Muscle of arm (tissue), 12 donors: ENCODE data around the gene GAB2. TPM values are rescaled to one million over a fixed set of nuclear protein-coding genes. Genes with fewer than 3 reads are reported as not detected.
A peak's percentile ranks its signal among the peaks of the same experiment; 100 is the strongest.
"Not testable (repeated sequence)": the region's sequence is repeated elsewhere in the genome, so short reads cannot be mapped to it uniquely, and the experiment has no call there.

Source experiments
- DNase-seq: peaks from one replicate; pipeline ENCODE4 v3.0.0-alpha.2; 2013
- polyA plus RNA-seq, 12 donors: library from polyadenylated mRNA; unstranded; fragments of 120-200 nt; gene quantifications; one replicate each; pipeline ENCODE4 v1.2.1, GENCODE V29; 2013; ENCODE audit not compliant: insufficient read length in 12 of 12

Gene GAB2
- polyA plus RNA-seq, 12 donors, result 11.2 to 19.4 (median 12.9) TPM; not detected in 1

- DNase-seq, result no peak
These were observed 101.9 kb downstream of the GAB2 start for GRCh38 chr11:78315724-78316123.

DNA sequence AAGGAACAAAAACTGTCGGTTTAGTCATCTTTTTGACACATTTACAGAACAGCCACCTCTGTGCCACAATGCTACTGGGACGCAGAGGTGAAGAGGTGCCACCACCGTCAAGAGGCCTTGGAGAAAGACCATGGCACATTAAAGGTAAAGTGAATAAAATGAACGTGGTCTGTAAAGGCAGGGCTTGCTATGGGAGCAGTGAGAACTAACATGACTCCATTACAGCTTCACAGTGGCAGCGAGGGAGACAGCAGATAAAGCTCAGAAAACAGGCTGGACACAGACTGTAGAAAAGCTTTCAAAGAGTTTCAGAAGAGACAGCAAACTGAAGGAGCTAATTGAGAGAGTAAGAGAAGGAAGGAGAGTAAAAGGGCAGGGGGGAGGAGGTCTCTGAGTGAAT is 102.9 kb downstream of the GAB2 start:
- no peak for DNase-seq

GRCh38 chr11:78313898-78314297 is 103.7 kb downstream of the GAB2 start:
- DNase-seq, result no peak

DNA sequence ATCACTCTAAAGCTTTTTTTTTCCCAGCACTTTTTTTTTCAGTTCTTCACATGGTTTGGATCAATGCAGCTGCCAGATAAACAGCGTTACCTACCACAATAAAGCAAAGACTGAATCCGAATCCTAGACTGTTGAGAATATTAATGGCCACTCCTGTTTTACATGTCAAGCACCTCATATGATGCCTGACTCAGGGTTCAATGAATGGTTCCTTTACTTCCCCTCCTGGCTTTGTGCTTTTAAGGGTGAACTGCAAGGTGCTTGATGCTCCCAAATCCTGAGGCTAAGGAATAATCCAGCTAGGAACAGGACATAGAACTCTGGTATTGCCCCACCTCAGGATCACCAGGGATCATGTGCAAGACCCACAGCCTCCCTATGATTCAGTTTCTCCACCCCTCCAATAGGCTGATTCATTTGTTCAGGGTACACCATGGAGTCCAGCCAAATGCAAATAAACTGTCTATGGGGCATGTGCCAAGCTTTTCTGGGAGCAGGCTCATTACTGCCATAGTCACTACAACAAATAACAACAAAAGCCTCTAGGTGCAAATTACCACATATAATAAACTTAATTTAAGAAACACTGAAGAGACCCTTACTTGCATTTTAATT is 104.3 kb downstream of the GAB2 start:
- DNase-seq, result no peak

DNA sequence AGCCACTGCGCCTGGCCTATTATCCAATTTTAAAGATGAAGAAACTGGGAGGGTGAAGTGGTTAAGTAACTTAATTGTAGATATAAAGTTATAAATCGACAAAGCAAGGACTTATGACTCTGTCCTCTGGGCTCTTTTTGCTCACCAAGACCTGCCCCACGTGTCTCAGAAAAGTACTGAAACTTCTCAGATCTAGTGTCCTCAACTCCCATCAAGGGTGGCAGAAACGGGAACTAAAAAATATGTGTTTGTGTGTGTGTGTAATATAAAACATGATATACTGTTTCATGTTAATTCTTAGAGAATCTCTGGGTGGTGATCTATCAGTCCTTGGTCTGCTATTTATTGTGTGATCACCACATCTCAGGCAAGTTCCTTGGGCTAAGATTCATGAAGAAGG is 104.9 kb downstream of the GAB2 start:
- no peak for DNase-seq

- DNase-seq, result no peak
These were observed 105.8 kb downstream of the GAB2 start for GRCh38 chr11:78311702-78312371.

DNA sequence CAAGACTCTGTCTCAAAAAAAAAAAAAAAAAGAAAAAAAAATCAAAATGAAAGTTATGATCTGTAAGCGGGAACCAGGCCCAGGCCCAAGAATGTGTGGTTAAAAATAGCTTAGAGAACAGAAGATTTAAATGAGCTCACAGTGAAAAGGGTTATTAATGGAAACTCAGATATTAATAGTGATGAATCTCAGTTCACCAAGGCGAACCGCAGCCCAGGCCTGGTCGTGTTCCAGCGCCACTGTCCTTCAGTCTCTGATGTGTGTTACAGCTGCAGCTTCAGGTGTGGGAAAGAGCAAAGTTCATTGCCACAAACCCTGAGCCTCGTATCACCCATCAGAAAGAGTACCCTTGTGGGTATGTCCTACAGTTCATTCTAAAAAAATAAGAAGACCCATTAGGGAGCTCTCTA is 107.1 kb downstream of the GAB2 start:
- DNase-seq, result peak; percentile 64

- no peak for DNase-seq
These were observed 113.4 kb downstream of the GAB2 start for GRCh38 chr11:78304201-78304600.

DNA sequence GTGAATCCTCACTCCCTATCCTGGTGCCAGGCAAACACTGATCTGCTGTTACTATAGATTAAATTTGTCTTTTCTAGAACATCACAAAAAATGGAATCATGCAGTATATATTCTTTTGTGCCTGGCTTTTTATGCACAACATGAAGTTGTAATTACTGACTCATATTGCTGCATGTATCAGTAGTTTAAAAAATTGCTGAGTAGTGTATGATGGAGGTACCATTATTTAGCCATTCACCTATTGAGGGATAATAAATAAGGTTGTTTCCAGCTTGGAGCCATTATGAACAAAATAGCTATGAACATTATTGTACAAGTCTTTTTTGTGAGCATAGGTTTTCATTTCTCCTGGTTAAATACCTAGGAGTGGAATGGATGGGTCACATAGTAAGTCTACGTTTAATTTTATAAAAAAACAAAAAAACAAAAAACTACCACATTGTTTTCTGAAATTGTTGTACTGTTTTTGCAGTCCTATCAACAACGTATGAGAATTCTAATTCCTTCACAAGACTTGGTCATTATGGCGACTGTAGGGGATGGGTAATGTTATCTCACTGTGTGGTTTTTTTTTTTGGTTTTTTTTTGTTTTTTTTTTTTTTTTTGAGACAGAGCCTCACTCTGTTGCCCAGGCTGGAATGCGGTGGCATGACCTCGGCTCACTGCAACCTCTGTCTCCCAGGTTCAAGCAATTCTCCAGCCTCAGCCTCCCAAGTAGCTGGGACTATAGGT is 117.3 kb downstream of the GAB2 start:
- DNase-seq, result no peak

DNA sequence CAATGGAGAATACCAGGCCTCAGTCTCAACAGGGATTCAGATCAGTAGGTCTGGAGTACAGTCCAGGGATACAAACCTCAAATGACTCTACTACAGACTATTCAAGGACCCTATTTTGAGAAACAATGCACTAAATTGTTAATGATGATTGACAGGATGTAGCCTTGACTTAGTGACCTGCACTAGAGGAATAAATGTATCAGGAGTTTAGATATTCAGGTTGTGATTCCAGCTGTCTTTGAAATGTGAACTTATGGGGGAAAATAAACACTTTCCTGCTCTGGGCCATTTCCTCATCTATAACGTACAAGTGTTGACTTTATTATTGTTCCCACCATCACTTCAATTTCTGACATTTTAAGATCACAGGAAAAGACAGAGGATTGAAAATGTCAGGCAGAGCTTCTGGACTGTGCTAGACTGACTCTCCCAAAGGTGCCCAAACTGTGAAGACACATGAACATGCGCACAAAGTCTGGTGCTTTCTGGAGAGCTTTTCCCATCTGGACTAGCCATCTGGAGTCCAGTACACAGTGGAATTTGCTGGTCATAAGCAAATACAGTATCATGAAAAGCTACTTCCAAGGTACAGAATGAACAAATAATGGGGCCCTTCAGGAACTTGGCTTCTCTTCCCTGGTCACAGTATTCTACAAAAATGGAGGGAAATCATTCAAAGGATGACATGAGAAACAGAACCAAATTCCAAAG is 118.5 kb downstream of the GAB2 start:
- DNase-seq, result no peak

DNA sequence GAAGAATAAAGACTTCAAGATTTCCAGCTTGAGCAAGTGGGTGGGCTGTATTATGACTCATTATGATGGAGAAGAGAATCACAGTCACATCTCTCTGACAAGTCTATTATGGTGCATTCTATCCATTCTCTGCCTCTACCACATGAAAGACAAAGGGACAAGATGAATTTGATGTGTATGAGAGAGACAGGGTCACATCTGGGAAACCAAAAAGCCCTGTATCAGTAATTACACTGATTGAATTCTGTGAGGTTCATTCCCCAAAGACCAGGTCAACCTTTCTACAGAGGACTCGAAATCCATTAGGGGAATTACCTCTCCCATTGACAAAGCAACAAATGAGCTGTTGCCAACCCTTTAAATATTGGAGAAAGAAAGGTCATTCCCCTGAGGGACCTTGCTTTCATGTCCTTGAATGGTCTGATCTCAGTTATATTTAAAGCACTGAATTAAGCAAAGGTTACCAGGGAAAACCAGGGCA is 119.3 kb downstream of the GAB2 start:
- no peak for DNase-seq

- no peak for DNase-seq
These were observed 121.4 kb downstream of the GAB2 start for GRCh38 chr11:78295991-78296930.

GRCh38 chr11:78295347-78295746 is 122.3 kb downstream of the GAB2 start:
- no peak for DNase-seq

GRCh38 chr11:78294100-78294499 is 123.5 kb downstream of the GAB2 start:
- not testable (repeated sequence) for DNase-seq

DNA sequence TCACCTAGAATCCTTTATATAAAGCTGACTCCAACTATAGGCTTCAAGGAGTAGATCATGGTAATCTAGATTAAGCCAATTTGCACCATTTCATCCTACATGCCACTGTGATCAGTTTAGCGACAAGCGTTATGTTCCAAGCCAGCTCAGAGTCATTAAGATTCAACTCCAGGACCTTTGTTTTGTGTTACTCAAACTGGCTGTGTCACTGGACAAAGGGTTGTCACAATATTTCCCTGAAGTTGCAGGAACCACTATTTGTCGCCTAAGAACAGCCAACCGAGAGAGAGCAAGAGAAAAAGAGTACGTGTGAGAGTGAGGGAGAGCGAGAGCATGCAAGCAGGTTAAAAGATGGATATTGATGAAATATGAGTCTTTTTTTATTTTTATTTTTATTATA is 124.1 kb downstream of the GAB2 start:
- DNase-seq, result no peak

DNA sequence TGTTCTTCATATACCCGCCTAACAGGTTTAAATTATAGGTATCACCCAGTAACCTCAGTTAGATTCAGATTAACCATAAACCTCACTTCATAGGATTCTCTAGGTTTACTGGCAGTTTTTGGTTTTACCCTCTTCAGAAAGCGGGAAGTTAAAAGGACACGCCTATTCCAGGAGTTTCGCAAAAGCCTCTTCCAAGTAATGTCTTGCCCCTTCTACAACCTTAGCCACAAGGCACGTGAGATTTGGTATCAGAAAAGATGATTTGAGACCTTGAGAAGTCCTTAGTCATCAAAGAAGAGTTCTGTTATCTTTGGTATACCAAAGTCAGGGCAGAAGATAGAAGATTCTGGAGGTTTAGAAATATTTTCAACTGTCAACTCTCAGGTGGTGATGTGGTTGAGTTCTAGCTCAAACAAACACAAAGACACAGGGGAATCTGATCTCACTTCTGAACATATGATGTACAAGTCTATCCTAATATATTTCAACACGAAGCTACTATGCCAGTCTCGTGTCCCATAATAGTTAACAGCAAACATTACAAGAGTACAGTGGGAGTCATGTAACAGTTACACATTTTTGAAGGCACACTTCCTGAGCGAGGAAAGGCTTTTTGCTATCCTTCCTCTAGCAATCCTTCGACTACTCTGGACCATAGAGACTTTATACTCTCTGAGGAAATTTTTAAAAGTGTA is 125.4 kb downstream of the GAB2 start:
- DNase-seq, result no peak

GRCh38 chr11:78291503-78292108 is 126.0 kb downstream of the GAB2 start:
- DNase-seq, result no peak

DNA sequence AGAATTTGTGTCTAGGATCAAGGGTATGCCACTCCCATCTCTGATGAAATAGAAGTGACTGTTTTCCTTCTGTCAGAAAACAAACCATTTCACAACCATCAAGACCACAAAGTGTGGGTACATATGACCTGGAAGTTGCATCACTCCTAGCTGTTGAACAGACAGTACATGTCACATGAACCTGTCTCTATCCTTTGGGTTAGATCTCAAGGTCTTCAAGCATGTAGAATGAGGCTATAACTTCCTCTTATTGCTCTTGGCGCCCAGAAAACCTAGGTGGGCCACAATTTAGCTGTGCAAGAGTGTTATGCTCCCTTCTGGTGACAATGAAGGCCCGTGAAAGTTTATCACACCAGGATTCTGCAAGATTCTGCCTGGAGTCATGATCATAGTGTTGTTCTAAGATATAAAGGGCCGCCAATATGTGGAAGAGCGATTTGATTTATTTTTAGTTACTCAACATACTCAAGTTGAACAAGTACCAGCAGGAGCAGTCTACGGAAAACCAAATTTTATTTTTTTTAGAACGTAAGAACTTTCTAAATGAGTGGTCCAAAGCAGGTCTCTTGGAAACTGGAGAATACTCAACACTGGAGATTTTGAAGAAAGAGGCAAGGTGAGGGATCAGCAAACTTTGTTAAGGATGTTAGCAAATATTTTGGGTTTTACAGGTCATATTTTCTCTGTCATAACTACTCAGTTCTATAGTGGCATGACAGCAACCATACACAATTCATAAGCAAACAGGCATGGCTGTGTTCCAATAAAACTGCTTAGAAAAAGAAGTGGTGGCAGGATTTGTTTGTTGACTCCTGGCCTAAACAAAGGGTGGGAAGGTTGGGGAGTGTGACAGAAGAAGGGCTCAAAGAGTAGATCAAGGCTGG is 127.1 kb downstream of the GAB2 start:
- no peak for DNase-seq
